ENCODE data around the gene ZNF525.
"Not testable (repeated sequence)": the region's sequence is repeated elsewhere in the genome, so short reads cannot be mapped to it uniquely, and the experiment has no call there.

Gene ZNF525

DNA sequence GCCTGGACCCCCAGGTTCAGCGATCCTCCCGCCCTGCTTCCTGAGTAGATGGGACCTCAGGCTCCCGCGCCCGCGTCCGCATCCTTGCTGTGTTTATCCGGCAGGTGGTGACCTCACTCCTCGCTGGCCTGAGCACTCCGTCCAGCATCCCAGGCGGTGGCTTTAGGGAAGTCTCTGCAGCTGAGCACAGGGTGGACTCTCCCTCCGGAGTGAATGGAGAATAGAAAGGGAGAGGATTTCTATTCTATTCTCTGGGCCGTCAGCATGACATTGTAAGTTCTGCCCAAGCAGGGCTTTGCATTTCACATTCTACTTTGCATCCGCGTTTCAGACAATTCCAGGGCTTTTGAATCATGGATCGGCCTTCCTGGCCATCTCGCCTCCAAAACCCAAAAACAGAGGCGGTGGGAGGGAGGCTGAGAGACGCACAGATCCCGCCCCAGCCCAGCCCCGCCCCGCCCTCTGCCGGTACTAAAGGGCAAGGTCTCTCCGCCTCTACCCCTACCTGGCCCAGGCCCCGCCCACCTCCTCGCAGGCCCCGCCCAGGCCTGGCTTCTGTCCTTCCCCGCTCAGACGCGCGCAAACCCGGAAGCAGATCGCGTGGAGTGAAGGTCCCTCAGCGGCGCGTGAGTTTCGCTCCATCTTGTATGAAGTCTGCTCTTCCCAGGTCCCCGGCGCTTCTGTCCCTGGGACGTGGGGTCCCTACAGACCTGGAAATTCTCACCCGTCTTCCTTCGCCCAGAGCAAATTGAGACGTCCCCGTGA lies at the start of gene ZNF525:
TSS of gene ZNF525 (plus strand) at position 572 of the 765 bp plus-strand sequence. CDS start 6,577 bp downstream, outside the sequence.
- DNase-seq (ENCODE audit: low read depth in 2 of 2) = peak; percentile 93 to 94

GRCh38 chr19:53328967-53329366 lies 36.5 kb upstream of the ZNF525 start:
- DNase-seq (ENCODE audit: low read depth in 2 of 2) = no peak

DNA sequence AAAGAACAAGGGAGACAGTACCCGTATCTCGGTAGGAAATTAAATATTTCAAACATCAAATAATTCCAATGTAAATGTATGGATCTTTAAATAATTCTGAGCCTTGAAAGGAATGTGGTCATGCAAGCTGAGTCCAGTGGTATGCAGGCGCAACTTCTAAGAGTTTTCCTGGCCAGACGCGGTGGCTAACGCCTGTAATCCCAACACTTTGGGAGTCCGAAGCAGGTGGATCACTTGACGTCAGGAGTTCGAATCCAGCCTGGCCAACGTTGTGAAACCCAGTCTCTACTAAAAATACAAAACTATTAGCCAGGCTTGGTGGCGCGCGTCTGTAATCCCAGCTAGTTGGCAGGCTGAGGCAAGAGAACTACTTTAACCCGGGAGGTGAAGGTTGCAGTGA lies 33.0 kb upstream of the ZNF525 start:
- no peak for DNase-seq (ENCODE audit: low read depth in 2 of 2)

- DNase-seq (ENCODE audit: low read depth in 2 of 2) = no peak
Observed at GRCh38 chr19:53333066-53333462, 32.4 kb upstream of the ZNF525 start.

DNA sequence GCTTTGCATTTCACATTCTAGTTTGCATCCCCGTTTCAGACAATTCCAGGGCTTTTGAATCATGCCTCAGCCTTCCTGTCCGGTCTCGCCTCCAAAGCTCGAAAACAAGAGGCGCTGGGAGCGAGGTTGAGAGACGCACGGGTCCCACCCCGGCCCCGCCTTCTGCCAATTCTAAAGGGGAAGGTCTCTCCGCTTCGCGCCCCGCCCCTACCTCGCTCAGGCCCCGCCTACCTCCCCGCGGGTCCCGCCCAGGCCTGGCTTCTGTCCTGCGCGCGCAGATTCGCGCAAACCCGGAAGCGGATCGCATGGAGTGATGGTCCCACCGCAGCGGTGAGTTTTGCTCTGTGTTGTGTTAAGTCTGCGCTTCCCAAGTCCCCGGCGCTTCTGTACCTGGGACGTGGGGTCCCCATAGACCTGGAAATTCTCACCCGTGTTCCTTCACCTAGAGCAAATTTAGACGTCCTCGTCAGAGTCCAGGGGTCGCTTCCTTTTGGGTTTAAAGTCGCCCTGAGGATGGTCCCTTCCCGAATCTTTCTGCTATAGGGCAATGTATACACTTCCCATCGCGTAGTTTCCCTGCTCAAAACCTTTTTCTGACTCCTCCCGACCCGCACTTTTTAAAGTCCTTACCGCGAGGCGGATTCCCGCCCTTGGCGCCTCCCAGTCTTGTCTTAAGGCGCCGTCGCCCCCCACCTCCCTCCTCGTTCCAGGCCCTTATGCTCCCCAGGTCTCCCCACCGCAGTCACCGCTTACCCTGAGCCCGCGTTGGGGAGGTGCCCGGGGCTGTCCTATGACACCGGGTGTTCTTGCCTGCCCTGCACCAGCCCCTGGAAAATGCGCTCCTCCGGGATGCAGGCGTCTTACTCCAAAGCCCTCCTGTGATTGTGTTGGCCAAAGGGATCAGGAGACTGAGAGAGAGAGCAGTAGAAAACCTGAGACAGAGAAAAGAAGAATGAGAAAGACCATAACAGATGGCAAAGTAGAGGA lies 31.7 kb upstream of the ZNF525 start, which contains the start of gene ZNF845:
TSS of gene ZNF845 (plus strand) at position 287 of the 987 bp plus-strand sequence. CDS start 7,559 bp downstream, outside the sequence.
- peak; percentile 89 to 94 for DNase-seq (ENCODE audit: low read depth in 2 of 2)

GRCh38 chr19:53344403-53344802 lies 21.1 kb upstream of the ZNF525 start:
- DNase-seq (ENCODE audit: low read depth in 2 of 2) = not testable (repeated sequence)

DNA sequence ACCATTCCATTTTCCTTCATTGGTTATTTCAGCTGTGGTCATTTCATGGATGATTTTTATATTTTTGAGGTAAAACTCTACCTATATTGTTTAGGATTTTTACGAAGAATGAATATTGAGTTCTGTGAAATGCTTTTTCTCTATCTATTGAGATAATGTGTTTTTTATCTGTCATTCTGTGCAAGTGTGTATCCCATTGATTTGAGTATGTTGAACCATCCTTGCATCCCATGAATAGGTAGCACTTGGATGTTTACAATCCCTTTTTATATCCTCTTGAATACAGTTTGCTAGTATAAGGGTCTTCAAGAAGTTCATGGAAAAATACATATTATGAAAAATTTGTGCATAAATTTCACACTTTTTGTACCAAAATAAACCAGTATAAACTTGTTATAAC lies 9.8 kb upstream of the ZNF525 start:
- DNase-seq (ENCODE audit: low read depth in 2 of 2) = no peak

DNA sequence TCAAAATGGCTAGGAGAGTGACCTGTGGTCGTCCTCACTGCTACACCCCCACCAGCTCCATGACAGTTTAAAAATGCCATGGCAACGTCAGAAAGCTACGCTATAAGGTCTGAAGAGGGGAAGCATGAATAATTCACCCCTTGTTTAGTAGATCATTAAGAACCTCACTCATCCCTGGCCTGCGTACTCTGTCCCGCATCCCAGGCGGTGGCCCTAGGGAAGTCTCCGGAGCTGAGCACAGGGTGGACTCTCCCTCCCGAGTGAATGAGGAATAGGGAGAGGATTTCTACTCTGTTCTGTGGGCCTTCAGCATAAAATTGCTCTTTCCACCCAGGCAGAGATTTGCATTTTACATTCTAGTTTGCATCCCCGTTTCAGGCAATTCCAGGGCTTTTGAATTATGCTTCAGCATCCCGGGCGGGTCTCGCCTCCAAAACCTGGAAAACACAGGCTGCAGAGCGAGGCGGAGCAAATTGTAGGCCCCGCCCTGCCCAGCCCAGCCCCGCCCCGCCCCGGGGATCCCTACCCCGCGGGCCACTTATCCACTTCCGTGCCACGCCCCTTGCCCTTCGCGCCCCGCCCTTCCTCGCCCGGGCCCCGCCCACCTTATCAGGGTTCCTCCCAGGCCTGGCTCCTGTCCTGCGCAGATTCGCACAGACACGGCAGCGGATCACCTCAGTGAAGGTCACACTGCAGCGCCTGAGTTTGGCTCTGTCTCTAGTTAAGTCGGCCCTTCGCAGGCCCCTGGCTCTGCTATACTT lies 7.5 kb upstream of the ZNF525 start:
- no peak for DNase-seq (ENCODE audit: low read depth in 2 of 2)

DNA sequence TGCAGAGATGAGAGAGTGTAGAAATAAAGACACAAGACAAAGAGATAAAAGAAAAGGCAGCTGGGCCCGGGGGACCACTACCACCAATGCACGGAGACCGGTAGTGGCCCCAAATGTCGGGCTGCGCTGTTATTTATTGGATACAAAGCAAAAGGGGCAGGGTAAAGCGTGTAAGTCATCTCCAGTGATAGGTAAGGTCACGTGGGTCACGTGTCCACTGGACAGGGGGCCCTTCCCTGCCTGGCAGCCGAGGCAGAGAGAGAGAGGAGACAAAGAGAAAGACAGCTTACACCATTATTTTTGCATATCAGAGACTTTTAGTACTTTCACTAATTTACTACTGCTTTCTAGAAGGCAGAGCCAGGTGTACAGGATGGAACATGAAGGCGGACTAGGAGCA lies 5.4 kb upstream of the ZNF525 start:
- not testable (repeated sequence) for DNase-seq (ENCODE audit: low read depth in 2 of 2)

GRCh38 chr19:53365899-53366493 lies 491 bp downstream of the ZNF525 start:
- peak; percentile 11 to 16 for DNase-seq (ENCODE audit: low read depth in 2 of 2)

DNA sequence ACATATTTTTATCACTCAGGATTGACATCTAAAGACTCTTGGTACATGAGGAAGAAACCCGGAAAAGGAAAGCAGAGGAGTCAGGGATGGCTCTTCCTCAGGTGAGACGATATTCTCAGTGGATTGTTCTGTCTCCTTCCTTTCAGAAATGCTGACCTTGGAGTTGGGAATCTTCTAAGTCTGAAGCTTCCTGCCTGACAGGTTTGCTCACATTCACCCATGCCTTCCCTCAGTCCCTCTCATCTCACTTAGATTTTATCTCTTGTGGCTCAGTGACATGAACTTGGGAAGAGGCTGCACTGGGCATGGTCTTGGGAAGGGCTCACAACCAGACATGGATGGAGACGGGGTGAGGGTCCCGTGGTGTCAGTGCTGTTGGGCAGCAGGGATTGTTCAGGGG lies 6.7 kb downstream of the ZNF525 start:
- no peak for DNase-seq (ENCODE audit: low read depth in 2 of 2)

DNA sequence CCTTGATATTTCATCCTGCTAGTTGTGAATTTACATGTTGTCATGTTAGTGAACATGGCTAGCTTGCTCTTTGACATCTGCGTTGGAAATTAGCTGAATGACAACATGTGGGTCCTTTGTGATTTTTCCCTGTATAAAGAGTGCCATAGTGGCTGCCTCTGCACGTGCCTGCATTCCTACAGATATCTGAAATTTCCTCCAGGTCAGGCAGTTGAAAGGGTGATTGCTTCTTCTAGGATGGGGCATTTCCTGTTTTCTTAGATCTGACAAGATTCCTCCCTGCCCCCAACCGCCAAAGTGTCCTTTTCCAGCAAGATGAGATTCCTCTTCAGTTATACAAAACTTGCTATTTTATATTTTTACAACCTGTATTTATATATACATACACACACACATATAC lies 8.8 kb downstream of the ZNF525 start:
- no peak for DNase-seq (ENCODE audit: low read depth in 2 of 2)

- DNase-seq (ENCODE audit: low read depth in 2 of 2) = no peak
Observed at GRCh38 chr19:53374743-53375142, 9.2 kb downstream of the ZNF525 start.

GRCh38 chr19:53381376-53381775 lies 15.9 kb downstream of the ZNF525 start:
- DNase-seq (ENCODE audit: low read depth in 2 of 2) = no peak

DNA sequence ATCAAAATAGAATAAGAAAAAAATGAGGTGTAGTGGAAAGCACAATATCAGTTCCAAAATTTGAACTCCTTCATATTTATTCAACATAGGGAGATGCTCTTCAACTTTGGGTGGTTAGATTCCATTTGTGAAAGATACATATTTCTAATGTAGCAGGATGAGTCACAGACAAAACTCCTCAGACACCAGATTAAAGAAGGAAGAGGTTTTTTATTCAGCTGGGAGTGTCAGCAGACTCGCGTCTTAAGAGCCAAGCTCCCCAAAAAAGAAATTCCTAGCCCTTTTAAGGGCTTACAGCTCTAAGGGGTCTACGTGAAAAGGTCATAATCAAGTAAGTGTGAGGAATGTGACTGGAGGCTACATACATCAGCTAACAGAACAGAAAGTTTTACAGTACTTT lies 22.7 kb downstream of the ZNF525 start:
- no peak for DNase-seq (ENCODE audit: low read depth in 2 of 2)

DNA sequence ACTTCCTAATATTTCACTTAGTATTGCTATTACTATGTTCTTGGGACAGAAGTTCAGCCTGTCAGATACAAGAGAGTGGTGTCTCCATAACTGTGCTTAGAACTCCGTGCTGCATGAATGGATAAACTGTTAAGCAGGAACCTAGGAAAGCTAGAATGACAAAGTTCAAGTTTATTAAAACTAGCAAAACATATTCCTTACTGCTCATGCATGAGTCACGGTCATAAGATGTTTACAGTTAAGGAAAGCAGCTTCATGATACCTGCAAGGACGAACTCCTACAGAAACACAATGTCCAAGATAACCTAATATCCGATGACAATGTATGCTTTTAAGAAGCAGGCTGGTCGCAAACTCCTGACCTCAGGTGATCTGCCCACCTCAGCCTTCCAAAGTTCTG lies 23.4 kb downstream of the ZNF525 start:
- no peak for DNase-seq (ENCODE audit: low read depth in 2 of 2)

DNA sequence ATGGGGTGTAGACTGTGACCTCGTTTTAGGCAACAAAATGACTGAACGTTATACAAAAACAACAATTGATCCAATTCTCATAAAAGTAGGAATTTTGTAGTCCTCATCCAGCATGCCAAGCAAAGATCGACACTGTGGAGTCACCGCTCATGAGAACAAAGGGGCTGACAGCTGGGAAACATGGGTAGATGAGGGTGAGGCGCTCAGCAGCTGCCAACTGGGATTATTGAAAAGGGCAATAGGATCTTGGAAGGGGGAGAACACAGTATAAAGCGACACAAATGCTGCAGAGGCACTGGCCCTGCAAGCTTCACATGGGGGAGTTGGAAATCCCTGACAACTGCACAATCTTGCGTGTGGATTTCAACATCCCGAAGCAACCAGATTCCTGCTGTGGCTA lies 24.1 kb downstream of the ZNF525 start:
- DNase-seq (ENCODE audit: low read depth in 2 of 2) = no peak

GRCh38 chr19:53389978-53390377 lies 24.5 kb downstream of the ZNF525 start:
- DNase-seq (ENCODE audit: low read depth in 2 of 2) = no peak

GRCh38 chr19:53394522-53394973 lies 29.0 kb downstream of the ZNF525 start:
- DNase-seq (ENCODE audit: low read depth in 2 of 2) = no peak

- peak; percentile 92 to 95 for DNase-seq (ENCODE audit: low read depth in 2 of 2)
Observed at GRCh38 chr19:53394974-53395839, 29.7 kb downstream of the ZNF525 start, which contains the start of gene ZNF765. Gene ZNF765 (plus strand): TSS chr19:53395149. CDS start chr19:53398016, 2,867 bp downstream.
